Glomerular endothelial cell (primary cell): ENCODE results near the gene SFTA2. TPM values are rescaled to one million over a fixed set of nuclear protein-coding genes. Genes with fewer than 3 reads are reported as not detected.

Source experiments
- DNase-seq: peaks from one replicate; pipeline ENCODE4 v3.0.0-alpha.2; 2011; ENCODE audit warnings: low read depth, low spot score; ENCODE audit errors: extremely low read depth
- total RNA-seq: library from RNA; depleted of rRNA; stranded (reverse); fragments of >200 nt; gene quantifications from 2 replicates; pipeline ENCODE4 v1.2.3, GENCODE V29; 2015

The SFTA2 gene
- total RNA-seq, 1 donor from 2014 or later, result not detected

DNA sequence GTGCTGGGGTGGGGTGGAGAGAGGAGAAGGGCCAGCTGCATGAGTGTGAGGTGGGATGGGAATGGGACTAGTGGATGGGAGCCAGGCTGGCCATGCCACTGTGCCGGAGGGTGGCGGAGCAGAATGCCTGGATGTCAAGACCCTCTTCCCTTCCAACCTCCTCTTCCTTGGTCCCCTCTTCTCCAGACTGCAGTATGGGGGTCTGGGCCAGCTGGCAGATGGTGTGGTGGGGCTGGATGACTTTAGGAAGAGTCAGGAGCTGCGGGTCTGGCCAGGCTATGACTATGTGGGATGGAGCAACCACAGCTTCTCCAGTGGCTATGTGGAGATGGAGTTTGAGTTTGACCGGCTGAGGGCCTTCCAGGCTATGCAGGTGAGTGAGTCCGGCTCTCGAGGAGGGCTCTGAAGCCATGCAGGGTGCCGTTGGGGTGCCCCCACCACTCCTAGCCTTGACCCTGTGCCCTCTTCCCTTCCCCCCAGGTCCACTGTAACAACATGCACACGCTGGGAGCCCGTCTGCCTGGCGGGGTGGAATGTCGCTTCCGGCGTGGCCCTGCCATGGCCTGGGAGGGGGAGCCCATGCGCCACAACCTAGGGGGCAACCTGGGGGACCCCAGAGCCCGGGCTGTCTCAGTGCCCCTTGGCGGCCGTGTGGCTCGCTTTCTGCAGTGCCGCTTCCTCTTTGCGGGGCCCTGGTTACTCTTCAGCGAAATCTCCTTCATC, 40.0 kb downstream of the SFTA2 start:
- no peak for DNase-seq

DNA sequence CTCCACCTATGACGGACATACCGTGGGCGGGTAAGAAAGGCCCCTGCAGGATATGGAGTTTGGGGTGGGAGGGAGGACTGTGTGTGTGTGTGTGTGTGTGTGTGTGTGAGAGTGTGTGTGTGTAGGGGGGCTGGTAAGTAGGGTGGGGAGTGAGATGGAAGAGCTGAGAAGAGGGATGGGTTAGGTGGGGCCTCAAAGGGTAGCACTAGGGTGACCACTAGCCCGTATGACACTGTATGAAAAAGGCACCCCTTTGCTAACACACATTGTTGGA, 40.6 kb downstream of the SFTA2 start:
- DNase-seq, result no peak

DNA sequence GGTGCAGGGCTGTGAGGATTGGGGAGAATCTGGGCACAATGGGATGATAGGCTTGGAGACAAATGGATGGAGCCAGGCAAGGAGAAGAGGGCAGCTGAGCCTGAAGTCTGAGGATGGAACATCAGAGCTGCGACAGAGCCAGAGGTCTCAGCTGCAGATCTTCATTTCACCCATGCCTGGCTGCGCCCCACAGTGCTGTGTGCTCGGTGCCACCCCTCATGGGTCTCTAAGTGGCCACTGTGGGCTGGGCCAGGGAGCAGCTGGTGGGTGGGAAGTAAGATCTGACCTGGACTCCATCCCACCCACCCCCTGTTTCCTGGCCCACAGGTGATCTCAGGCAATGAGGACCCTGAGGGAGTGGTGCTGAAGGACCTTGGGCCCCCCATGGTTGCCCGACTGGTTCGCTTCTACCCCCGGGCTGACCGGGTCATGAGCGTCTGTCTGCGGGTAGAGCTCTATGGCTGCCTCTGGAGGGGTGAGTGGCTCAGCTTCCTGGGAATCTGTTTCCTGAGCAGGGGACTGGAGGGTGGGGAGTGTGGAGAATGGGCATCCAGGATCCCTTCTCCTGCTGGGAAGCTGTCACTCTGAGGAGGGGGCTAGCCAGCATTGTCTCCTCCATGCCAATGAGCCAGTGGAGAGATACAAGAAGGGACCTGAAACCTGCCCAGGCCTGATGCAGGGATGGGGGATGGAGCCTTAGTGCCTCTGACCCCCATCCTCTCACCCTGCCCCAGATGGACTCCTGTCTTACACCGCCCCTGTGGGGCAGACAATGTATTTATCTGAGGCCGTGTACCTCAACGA, 41.1 kb downstream of the SFTA2 start:
- DNase-seq, result no peak

DNA sequence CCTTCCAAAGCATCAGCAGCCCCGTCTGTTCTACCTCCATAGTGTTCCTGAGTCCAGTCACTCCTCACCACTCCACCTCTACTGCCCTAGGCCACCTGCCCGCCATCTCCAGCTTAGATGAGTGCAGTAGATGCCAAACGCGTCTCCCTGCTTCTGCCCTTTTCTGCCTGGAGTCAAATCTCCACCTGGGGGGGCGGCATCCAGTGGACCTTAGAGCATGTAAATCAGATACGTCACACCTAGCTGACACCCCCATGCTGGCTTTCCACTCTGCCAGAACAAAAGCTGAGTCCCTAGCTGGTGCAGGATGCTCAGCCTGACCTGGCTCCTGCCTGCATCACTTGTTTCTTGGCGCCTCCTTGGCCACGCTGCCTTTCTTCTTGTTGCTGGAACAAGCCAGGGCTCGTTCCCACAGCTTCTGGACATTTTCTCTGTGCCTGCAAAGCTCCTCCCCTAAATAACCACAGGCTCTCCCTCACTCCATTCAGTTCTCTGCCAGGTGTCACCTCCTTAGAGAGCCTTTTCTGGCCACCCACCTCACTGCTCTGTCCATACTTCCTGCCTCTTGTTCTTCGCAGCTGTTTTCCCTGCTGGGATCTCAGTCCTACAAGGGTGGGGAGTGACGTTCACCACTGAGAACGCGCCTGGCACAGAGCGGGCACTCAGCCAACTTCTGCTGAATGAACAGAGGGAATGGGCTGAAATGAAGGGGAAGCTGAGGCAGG, 41.9 kb downstream of the SFTA2 start:
- DNase-seq, result no peak

DNA sequence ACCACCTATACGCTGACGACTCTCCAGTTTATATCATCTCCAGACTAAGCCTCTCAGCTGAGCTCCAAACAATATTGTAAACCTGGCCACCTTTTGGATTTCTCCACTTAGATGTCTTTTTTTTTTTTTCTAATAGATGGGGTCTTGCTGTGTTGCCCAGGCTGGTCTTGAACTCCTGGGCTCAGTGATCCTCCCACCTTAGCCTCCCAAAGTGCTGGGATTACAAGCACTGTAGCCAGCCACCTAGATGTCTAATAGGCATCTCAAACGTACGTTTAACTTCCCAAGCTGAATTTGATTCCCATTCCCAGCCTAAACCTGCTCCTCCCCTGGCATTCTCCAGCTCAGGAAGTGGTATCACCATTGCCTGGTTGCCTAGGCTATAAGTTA, 42.5 kb downstream of the SFTA2 start:
- DNase-seq, result no peak

DNA sequence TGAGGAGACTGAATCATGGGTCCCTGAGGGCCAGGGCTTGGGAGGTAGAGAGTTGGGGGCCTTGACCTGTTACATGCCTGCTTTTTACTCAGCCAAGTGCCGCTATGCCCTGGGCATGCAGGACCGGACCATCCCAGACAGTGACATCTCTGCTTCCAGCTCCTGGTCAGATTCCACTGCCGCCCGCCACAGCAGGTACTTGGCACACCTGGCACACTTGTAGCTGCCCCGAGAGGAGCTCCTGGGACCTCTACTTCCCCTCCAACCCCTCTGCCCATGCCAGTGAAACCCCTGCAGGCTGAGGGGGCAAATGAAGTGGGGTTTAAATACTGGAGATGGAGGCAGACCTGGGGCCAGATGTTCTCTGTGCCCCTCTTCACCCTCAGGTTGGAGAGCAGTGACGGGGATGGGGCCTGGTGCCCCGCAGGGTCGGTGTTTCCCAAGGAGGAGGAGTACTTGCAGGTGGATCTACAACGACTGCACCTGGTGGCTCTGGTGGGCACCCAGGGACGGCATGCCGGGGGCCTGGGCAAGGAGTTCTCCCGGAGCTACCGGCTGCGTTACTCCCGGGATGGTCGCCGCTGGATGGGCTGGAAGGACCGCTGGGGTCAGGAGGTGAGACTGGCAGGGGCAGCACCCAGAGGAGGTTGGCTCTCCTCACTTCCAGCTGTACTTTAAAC, 43.0 kb downstream of the SFTA2 start:
- no peak for DNase-seq

DNA sequence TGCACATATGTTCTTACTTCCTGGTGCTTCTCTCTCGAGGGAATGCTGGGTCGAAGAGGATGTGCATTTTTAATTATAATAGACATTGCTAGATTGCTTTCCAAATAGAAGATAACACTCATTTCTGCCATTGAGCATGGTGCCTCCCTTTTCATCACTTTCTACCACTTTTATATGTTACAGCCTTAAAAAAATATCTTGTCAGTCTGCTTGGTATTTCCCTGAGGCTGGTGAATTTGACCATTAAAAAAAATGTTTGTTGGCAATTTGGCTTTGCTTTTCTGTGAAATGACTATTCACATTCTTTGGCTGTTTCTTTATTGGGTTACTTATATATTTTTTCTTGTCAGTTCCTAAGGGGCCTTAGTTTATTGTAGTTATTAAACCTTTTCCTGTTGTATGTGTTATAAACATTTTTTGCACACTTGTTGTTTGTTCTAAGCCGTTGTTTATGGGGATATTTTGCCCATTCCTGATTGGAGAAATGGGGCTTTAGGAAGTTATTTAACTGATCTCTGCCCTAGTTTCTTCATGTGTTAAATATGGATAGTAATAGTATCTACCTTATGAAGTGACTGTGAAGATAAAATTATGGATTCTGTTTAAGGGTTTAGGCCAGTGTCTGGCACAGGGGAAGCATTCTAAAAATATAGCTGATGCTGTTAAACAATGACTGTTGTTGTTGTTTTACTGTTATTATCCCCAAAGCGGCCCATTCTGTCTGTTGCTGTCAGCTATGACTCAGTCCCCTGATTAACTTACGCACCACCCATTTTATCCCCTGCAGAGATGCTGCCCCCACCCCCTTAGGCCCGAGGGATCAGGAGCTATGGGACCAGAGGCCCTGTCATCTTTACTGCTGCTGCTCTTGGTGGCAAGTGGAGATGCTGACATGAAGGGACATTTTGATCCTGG, 43.8 kb downstream of the SFTA2 start:
- no peak for DNase-seq

DNA sequence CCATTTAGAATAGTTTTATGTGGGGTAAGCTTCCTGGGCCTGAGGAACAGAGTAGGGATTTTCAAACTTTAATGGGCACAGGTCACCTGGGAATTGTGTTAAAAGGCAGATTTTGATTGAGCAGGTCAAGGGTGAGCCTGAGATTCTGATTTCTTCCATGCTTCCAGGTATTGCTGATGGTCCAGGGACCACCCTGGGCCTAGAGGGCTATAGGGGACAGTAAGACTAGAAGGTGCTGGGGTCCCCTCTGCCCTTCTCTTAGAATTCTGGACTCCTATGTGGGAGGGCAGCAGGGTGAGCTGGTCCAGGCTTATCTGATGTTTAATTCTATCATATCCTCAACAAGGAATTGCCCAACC, 45.1 kb downstream of the SFTA2 start:
- no peak for DNase-seq

DNA sequence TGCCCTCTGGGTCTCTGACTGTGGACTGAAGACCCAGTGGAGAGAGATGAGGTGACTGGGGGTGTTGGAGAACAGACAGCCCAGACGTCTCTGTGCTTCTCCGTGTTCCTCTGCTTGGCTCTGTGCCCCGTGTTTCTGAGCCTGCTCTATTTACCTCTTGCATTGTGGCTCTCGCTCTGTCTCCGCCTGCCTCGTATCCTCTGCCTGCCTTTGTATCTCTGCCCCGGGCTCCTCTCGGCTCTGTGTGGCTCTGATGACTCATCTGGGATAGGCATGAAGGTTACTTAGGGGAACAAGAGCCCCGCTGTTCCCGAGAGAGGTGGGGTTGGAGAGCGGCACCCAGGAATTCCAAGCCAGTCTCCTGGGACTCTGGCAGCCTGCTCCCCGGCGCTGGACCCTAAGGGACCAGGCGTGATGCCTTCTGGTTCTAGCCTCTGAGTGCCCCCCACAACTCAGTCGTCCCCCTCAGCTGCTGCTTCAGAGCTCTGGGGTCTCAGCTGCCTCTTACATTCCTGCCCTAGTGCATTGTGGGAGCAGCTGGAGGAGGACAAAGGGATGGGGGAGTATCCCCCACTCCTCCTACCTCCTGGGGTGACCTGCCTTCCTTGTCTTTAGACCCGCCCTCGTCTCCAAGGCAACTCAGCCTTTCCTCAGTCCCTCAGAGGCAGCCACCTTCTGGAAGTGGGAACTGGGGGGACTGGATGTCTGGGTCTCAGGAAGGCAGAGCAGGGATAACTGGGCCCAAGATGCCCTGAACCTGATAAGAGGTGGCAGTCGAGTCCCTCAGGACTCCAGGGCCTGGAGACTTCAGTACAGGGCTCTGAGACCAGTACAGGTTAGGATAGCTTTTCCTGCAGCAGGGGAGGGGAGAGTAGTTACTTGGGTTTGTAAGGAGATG, 45.7 kb downstream of the SFTA2 start:
- no peak for DNase-seq

DNA sequence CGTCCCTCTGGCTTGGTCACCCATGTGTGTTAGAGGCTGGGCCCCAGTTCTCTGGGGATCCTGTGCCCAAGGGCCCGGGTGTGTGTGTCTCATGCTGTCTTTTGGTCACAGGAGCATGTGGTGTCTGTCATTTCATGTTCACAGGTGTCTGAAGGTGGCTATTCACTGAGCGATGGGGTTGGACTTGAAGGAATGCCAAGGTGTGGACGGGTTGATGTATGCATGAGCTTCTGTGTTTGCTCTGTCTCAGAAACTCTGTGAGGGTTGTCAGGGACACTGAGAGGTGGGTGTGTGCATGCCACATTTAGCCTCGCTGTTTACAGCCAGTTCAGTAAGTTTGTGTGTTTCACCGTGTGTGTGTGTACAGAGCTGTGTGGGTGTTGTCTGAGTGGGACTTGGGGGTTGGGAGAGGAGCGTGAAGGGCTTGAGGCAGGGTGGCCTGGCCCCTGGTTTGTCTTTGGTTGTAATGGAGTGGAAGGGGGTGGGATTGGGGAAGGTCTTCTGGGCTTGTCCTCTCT, 46.4 kb downstream of the SFTA2 start:
- no peak for DNase-seq

DNA sequence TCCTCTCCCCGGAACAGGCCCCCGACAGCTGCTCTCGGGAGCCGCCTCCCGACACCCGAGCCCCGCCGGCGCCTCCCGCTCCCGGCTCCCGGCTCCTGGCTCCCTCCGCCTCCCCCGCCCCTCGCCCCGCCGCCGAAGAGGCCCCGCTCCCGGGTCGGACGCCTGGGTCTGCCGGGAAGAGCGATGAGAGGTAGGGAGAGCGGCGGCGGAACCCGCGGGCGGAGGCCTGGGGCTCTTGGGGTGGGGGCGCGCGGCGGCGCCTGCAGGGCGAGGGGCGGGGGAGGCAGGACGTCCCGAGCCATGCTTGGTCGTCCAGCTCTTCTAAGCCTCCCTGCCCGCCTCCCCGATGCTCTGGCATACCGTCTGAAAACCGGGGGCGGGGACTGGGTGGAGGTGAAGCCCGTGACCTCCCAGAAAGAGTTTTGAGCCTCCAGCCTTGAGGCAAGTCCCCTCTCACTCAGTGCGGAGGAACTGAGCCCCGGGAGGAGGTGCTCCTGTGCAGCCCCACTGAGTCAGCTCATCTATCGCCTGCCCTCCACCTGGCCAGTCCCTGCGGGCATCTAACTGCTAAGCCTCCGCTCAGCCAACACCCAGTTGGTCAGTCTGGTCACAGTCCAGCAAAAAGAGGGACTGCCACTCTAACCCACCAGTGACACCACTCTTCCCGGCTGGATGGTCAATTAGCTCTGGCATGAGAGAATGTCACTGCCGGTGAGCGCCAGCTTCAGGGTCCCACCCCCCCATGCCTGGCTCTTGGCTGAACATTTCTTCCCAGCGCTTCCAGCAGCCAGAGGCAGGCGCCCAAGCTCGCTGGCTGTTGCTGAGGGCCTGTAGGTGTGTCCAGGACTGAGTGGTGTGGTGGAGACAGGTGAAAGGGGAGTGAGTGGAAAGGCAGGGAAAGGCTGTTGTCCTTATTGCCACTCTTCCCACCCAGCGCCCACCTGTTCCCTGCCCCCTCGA, 47.2 kb downstream of the SFTA2 start:
- DNase-seq, result no peak

DNA sequence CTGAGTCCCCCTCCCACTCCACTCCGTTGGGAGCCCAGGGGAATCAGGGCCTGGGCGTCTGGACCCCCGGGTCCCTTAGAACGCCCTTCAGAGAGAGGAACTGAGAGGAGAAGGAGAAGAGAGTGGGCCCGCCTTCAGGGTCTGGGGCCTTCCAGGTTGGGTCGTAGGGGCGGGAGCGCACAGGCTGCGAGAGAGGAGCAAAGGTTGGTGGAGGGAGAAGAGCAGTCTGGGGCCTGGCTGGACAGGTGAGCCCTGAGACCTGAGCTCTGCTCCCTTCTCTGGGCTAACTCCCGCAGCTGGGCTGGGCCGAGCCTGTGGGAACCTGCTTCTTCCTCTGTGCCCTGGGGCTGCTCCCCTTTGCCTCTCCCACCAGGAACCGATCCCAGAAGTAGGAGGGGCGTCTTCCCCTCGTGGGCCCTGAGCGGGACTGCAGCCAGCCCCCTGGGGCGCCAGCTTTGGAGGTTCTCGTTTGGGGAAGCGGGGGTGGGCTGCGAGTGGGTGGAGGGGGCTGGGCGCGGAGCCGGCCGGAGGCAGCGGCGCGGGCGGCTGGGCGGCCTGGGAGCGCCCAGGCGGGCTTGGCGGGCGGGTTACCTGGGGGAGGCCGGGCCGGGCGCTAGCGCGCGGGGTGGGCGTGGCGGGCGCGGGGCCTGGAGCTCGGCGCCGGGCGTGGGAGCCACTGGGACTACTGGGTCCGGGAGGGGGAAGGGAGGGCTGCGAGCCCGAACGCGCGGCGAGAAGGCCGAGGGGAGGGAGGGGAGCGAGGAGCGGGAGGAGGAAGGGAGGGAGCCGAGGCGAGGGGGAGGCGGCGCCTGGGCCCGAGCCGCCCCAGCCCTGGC, 48.1 kb downstream of the SFTA2 start, which contains the start of gene DDR1:
DDR1 (plus strand) TSS at position 835 of the 836 bp plus-strand sequence. CDS start 4,211 bp downstream, outside the sequence.
- no peak for DNase-seq

DNA sequence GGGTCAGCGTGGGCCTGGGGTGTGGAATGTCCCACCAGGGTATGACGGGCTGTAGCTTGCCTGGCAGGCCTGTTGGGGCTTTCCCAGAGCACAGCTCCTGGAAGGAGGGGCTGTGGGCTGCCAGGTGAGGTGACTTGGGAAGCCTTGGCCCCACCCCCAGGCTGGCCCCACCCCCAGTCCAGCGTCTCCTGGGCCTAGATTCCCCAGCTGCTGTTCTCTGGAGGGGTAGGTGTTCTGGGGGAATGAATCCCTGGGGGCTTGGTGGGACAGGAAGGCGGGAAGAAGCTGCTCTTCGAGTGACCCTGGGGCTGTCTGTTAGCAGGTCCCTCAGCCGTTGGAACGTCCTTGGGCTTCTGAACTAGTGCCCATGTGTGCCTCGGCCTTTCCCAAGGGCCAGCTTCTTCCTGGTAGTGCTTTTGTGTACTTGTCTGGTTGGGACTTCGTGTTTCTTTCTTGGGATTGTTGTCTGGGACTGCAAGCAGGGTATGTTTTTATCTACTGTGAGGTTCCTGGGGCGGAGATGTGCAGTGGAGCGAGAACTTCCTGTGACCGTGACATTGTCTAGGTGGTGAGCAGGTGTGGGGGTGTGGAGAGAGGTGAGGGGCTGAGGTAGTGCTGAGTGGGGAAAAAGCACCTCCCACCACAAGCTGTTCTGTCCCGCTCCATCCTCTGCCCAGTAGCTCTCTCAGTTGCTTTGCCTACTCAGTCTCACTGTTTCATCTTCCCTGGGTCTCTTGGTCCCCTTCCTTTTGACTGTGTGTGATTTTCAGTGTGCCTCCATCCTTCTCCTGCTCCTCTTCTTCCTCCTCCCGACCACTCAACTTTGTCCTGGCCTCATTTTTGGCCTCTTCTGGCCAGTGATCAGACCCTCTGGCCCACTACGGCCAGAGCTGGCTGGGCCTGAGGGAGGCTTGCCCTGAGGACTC, 48.9 kb downstream of the SFTA2 start:
- no peak for DNase-seq

DNA sequence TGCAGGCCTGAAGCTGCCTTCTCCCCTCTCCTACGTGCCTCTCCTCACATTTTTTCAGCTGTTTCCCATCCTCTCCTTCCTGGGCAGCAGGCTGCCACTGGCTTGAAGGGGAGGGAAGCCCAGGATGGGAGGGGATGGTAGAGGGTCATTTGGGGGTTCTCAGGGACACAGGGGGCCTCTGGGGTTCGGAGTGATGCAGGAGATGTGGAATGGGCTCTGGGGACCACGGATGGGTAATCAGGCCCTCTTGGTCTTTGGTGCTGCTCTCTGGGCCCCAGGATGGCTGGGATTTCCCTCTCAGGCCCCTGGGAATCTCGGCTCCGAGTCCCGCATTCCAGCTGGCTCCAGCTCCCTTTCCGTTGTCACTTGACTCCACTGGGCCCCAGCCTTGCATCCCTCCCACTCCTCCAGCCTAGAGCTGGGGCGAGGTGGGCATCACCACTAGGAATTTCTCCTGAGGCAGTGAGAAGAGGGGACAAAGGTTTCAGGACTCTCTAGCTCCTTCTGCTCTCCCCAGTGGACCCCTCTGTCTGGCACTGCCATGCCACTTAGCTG, 49.7 kb downstream of the SFTA2 start:
- DNase-seq, result no peak

DNA sequence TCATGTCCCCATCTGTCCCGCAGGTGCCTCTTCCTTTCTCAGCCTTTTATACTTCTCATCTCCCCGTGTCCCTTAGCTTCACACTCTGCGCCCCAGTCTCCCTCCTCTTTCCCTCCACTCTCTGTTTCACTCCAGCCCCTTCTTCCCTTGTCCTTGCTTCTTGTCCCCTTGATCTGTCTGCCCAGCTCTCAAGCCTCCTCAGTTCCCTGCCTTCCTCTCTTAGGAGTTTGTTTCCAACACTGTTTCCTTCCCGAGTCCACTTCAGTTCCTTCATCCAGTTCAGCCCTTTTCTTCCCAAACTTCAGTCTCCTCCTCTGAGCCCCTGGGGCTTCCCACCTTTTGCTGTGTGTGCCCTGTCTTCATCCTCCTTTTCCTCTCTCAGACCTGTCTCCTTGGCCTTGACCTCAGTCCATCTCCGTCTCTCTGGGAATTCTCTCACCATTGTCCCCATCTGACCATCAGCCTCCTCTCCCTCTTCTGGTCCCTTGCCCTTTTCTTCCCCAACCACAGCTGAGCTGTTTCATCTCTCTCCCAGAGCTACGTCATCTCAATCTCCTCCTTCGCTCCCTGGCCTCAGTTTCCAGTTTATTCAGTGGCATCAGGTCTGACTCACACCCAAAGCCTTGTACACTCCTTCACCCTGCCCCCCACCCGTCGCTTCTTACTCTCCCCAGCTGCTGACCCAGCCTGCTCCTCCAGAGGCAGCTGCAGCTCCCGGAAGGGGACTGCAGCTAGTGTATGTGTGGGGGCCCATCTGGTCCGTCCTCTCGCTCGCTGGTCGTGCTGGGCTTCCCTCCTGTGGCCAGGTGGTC, 50.4 kb downstream of the SFTA2 start:
- DNase-seq, result no peak
